ENCODE measurements around the gene ERGIC2.

DNA sequence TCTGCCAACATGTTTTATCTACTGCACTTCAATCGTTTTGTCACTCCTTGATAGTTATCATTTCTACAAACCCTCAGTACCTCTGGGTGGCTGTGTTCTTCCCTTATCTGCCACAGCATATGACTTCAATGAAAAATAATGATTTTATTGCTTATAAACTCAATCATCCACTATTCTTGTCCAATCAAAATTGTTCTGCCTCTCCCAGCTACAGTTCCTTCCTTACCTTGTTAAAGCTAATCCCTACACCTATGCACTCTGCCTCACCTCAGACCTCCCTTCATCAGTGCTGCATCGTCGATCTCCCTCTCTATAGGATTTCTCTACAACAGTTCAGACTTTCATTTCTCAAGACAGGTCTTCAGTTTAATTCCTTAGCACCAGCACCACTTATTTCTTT, 58.8 kb downstream of the ERGIC2 start:
- no peak for TF ChIP-seq CTCF (IDR thresholded peaks at IDR 0.05)
- no peak for TF ChIP-seq POLR2AphosphoS5 (IDR thresholded peaks at IDR 0.05)

Data from transverse colon (tissue), 4 donors.